Ishikawa (cell line): ENCODE measurements around the gene EFNA5.

Experiments
- CEBPB ChIP-seq: IDR thresholded peaks from 2 replicates; pipeline ENCODE4 v1.6.1; 2012
- CREB1 ChIP-seq: IDR thresholded peaks from 2 replicates; pipeline ENCODE4 v1.6.1; 2012; ENCODE audit warnings: low read depth
- EGR1 ChIP-seq: IDR thresholded peaks from 2 replicates; pipeline ENCODE4 v1.6.1; 2012
- EP300 ChIP-seq: IDR thresholded peaks from 2 replicates; pipeline ENCODE4 v1.6.1; 2012; ENCODE audit warnings: borderline replicate concordance
- FOXM1 ChIP-seq: IDR thresholded peaks from 2 replicates; pipeline ENCODE4 v1.6.1; 2012; ENCODE audit warnings: low read depth, borderline replicate concordance
- MAX ChIP-seq: IDR thresholded peaks from 2 replicates; pipeline ENCODE4 v1.6.1; 2012
- NFIC ChIP-seq: IDR thresholded peaks from 2 replicates; pipeline ENCODE4 v1.6.1; 2012
- RAD21 ChIP-seq: IDR thresholded peaks from 2 replicates; pipeline ENCODE4 v1.6.1; 2012; ENCODE audit warnings: low read depth
- REST ChIP-seq: IDR thresholded peaks from 2 replicates; pipeline ENCODE4 v1.6.1; 2012; ENCODE audit warnings: low read depth, mild to moderate bottlenecking
- TAF1 ChIP-seq: IDR thresholded peaks from 2 replicates; pipeline ENCODE4 v1.6.1; 2012; ENCODE audit warnings: low read depth, mild to moderate bottlenecking
- TCF12 ChIP-seq: IDR thresholded peaks from 2 replicates; pipeline ENCODE4 v1.6.1; 2012; ENCODE audit warnings: low read depth
- TEAD4 ChIP-seq: IDR thresholded peaks from 2 replicates; pipeline ENCODE4 v1.6.1; 2012
- USF1 ChIP-seq: IDR thresholded peaks from 2 replicates; pipeline ENCODE4 v1.6.1; 2012
- YY1 ChIP-seq: IDR thresholded peaks from 2 replicates; pipeline ENCODE4 v1.6.1; 2012; ENCODE audit warnings: low read depth
- ZBTB7A ChIP-seq: IDR thresholded peaks from 2 replicates; pipeline ENCODE4 v1.6.1; 2012; ENCODE audit warnings: low read depth

EFNA5 gene

GRCh38 chr5:107597803-107598202 lies 72.9 kb downstream of the EFNA5 start:
- TF ChIP-seq RAD21 (no peak), REST (no peak), FOXM1 (no peak), CREB1 (no peak), TEAD4 (no peak)

GRCh38 chr5:107597247-107597646 lies 73.5 kb downstream of the EFNA5 start:
- TF ChIP-seq TCF12 (no peak), YY1 (no peak), TAF1 (no peak), USF1 (no peak), ZBTB7A (no peak), EGR1 (no peak), FOXM1 (no peak), REST (no peak), MAX (no peak), NFIC (no peak), RAD21 (no peak)

GRCh38 chr5:107594253-107595045 lies 76.3 kb downstream of the EFNA5 start:
- no peak for TF ChIP-seq EP300
- no peak for TF ChIP-seq TCF12
- no peak for TF ChIP-seq TEAD4
- TF ChIP-seq ZBTB7A = no peak
- TF ChIP-seq RAD21 = no peak
- no peak for TF ChIP-seq REST
- no peak for TF ChIP-seq EGR1
- no peak for TF ChIP-seq CEBPB
- no peak for TF ChIP-seq FOXM1
- no peak for TF ChIP-seq MAX
- no peak for TF ChIP-seq NFIC
- TF ChIP-seq CREB1 = no peak
- no peak for TF ChIP-seq TAF1
- TF ChIP-seq USF1 = no peak
- TF ChIP-seq YY1 = no peak

- no peak for TF ChIP-seq CREB1
- TF ChIP-seq MAX = no peak
- TF ChIP-seq USF1 = no peak
- TF ChIP-seq FOXM1 = no peak
- no peak for TF ChIP-seq NFIC
- no peak for TF ChIP-seq TEAD4
- no peak for TF ChIP-seq EGR1
- TF ChIP-seq RAD21 = no peak
- no peak for TF ChIP-seq CEBPB
- TF ChIP-seq YY1 = no peak
- no peak for TF ChIP-seq EP300
- no peak for TF ChIP-seq TAF1
- no peak for TF ChIP-seq ZBTB7A
- no peak for TF ChIP-seq REST
- no peak for TF ChIP-seq TCF12
Measured at GRCh38 chr5:107593009-107593408, 77.7 kb downstream of the EFNA5 start.
